ENCODE results near the gene PRDM1.

GRCh38 chr6:106070636-106071035 lies 15.5 kb upstream of the PRDM1 start:
- no peak for TF ChIP-seq EZH2 (IDR thresholded peaks at IDR 0.05; ENCODE audit: insufficient read depth, low read length)
- TF ChIP-seq, protein P1, sequence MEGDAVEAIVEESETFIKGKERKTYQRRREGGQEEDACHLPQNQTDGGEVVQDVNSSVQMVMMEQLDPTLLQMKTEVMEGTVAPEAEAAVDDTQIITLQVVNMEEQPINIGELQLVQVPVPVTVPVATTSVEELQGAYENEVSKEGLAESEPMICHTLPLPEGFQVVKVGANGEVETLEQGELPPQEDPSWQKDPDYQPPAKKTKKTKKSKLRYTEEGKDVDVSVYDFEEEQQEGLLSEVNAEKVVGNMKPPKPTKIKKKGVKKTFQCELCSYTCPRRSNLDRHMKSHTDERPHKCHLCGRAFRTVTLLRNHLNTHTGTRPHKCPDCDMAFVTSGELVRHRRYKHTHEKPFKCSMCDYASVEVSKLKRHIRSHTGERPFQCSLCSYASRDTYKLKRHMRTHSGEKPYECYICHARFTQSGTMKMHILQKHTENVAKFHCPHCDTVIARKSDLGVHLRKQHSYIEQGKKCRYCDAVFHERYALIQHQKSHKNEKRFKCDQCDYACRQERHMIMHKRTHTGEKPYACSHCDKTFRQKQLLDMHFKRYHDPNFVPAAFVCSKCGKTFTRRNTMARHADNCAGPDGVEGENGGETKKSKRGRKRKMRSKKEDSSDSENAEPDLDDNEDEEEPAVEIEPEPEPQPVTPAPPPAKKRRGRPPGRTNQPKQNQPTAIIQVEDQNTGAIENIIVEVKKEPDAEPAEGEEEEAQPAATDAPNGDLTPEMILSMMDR (IDR thresholded peaks at IDR 0.05; ENCODE audit: insufficient read depth, low read depth, low read length), result no peak
